Endothelial cell of umbilical vein (primary cell): ENCODE results near the gene SYNDIG1. TPM values are rescaled to one million over a fixed set of nuclear protein-coding genes. Genes with fewer than 3 reads are reported as not detected.

ENCODE experiments used
- BruUV-seq: library from RNA; stranded (reverse); fragments of 400-500 nt; replicated peaks from 2 replicates; lab custom pipeline; 2021; lab: Mats Ljungman, UMichigan
- CTCF ChIA-PET: fragments of 300-600, 350-600 bp; sonication (Branson Sonifier 250); formaldehyde crosslinking; loops from one replicate; lab custom pipeline; 2021; ENCODE audit warnings: antibody characterized with exemption, inconsistent platforms; lab: Charles Lee
- POLR2A ChIA-PET: fragments of 300-600, 350-600 bp; sonication (Branson Sonifier 250); formaldehyde crosslinking; loops from one replicate; lab custom pipeline; 2021; ENCODE audit warnings: antibody characterized with exemption, inconsistent platforms; lab: Charles Lee
- DNase-seq: peaks from one replicate; pipeline ENCODE4 v3.0.0-alpha.2; 2011; ENCODE audit warnings: low read depth, low spot score
- FAIRE-seq: peaks from 2 replicates; lab custom pipeline; 2011; peaks lifted over from hg19 to GRCh38; lab: Jason Lieb, UNC
- H2AFZ ChIP-seq: 2 replicates; pipeline ENCODE4 v1.6.0; 2012; ENCODE audit warnings: low read depth, low read length, control low read depth, inconsistent platforms
- H3K27ac ChIP-seq: 2 replicates; pipeline ENCODE4 v1.5.1; 2011; ENCODE audit warnings: low read depth, mild to moderate bottlenecking, control low read depth, low read length, moderate library complexity; ENCODE audit not compliant: insufficient read depth
- H3K27me3 ChIP-seq, 2 experiments: 2 replicates each; pipeline versions ENCODE4 v1.6.0 to v1.6.1; 2011; ENCODE audit warnings: low read length in 2 of 2, mixed read lengths in 1 of 2; ENCODE audit not compliant: control insufficient read depth in 2 of 2, insufficient read depth in 2 of 2
- H3K36me3 ChIP-seq, 2 experiments: 2 replicates in 1 of 2; 3 replicates in 1 of 2; pipeline ENCODE4 v1.5.1; 2011; ENCODE audit warnings: low read length in 2 of 2, mild to moderate bottlenecking in 1 of 2, moderate library complexity in 1 of 2; ENCODE audit not compliant: control insufficient read depth in 2 of 2, insufficient read depth in 2 of 2; ENCODE audit errors: extremely low read depth in 1 of 2
- H3K4me1 ChIP-seq: 3 replicates; pipeline ENCODE4 v1.5.1; 2011; ENCODE audit warnings: mild to moderate bottlenecking, low read length; ENCODE audit not compliant: control insufficient read depth, insufficient read depth; ENCODE audit errors: extremely low read depth
- H3K4me2 ChIP-seq: 2 replicates; pipeline ENCODE4 v1.6.1; 2011; ENCODE audit warnings: low read length, control low read depth, mixed read lengths; ENCODE audit not compliant: insufficient read depth
- H3K4me3 ChIP-seq, 3 experiments: fragments of 200-600 bp in 1 of 3; sonication (generic), shearing (Covaris generic) in 1 of 3; replicated peaks in 1 of 3; 2 replicates each; pipeline ENCODE4 v1.5.1; 2011 to 2016; ENCODE audit warnings: control low read depth in 3 of 3, low read length in 3 of 3, mild to moderate bottlenecking in 2 of 3, inconsistent platforms in 1 of 3, low read depth in 1 of 3, moderate library complexity in 1 of 3; ENCODE audit not compliant: insufficient read depth in 1 of 3
- H3K79me2 ChIP-seq: 2 replicates; pipeline ENCODE4 v1.6.0; 2012; ENCODE audit warnings: low read length, inconsistent platforms; ENCODE audit not compliant: control insufficient read depth, insufficient read depth
- H3K9ac ChIP-seq: replicated peaks from 2 replicates; pipeline ENCODE3; 2011; ENCODE audit warnings: low read length, control low read depth; ENCODE audit not compliant: insufficient read depth; ENCODE audit errors: extremely low read depth
- H3K9me1 ChIP-seq: replicated peaks from 3 replicates; pipeline ENCODE4 v1.6.0; 2011; ENCODE audit warnings: mild to moderate bottlenecking, low read length; ENCODE audit not compliant: control insufficient read depth, insufficient read depth; ENCODE audit errors: extremely low read depth
- H3K9me3 ChIP-seq: replicated peaks from 2 replicates; pipeline ENCODE4 v1.5.1; 2012; ENCODE audit warnings: low read length, inconsistent platforms; ENCODE audit not compliant: control insufficient read depth, insufficient read depth
- H4K20me1 ChIP-seq: replicated peaks from 2 replicates; pipeline ENCODE3; 2011; ENCODE audit warnings: mild to moderate bottlenecking, low read length; ENCODE audit not compliant: control insufficient read depth, insufficient read depth; ENCODE audit errors: extremely low read depth
- EZH2 ChIP-seq: IDR thresholded peaks from 2 replicates; pipeline ENCODE4 v1.6.1; 2012; ENCODE audit warnings: borderline replicate concordance, low read depth, mild to moderate bottlenecking, moderate library complexity, low read length, inconsistent platforms; ENCODE audit not compliant: severe bottlenecking
- FOS ChIP-seq: IDR thresholded peaks from 2 replicates; pipeline ENCODE4 v1.6.1; 2011; ENCODE audit warnings: mild to moderate bottlenecking, low read length, moderate library complexity, borderline replicate concordance; ENCODE audit not compliant: insufficient read depth
- GATA2 ChIP-seq: IDR thresholded peaks from 2 replicates; pipeline ENCODE4 v1.7.0; 2011; ENCODE audit warnings: low read depth, mild to moderate bottlenecking, moderate library complexity, mixed read lengths, low read length; ENCODE audit not compliant: insufficient read length, insufficient read depth
- JUN ChIP-seq: IDR thresholded peaks from 2 replicates; pipeline ENCODE4 v1.6.1; 2011; ENCODE audit warnings: borderline replicate concordance, low read depth; ENCODE audit not compliant: insufficient read length, insufficient read depth
- MAX ChIP-seq: IDR thresholded peaks from 2 replicates; pipeline ENCODE4 v1.6.1; 2011; ENCODE audit not compliant: insufficient read depth, insufficient read length
- MYC ChIP-seq: IDR thresholded peaks from one replicate; pipeline ENCODE4 v1.6.1; 2011; ENCODE audit warnings: mild to moderate bottlenecking, low read depth, low read length
- POLR2A ChIP-seq: IDR thresholded peaks from 2 replicates; pipeline ENCODE4 v1.6.1; 2012; ENCODE audit warnings: low read depth, mild to moderate bottlenecking, control low read depth, low read length
- POLR2AphosphoS5 ChIP-seq: IDR thresholded peaks from 2 replicates; pipeline ENCODE4 v1.6.1; 2012; ENCODE audit warnings: low read depth, mild to moderate bottlenecking, control low read depth, low read length, moderate library complexity; ENCODE audit not compliant: insufficient read depth
- dilution Hi-C: fragments of 300-500 bp; cut with MboI; formaldehyde crosslinking; loops from one replicate; pipeline ENCODE4 v1.15.0; 2019; ENCODE audit warnings: low sequenced_read_pairs; ENCODE audit not compliant: extremely low pct_ligation_motif_present
- intact Hi-C: fragments of 100-400 bp; cut with micrococcal nuclease; formaldehyde crosslinking; loops from one replicate; pipeline ENCODE4 v1.10.0; 2022
- polyA plus RNA-seq, 4 experiments: library from polyadenylated mRNA; depleted of rRNA in 3 of 4; stranded (reverse) in 3 of 4; unstranded in 1 of 4; fragments of >200 nt; gene quantifications; 2 replicates each; pipeline versions ENCODE4 v1.2.1 to v1.2.3, GENCODE V29; 2011 to 2012; ENCODE audit warnings: missing spikeins in 1 of 4
- total RNA-seq: library from RNA; stranded (reverse); gene quantifications from 2 replicates; pipeline ENCODE4 v1.2.3, GENCODE V29; 2021
- TF ChIP-seq, protein P1 (sequence below), 2 donors: IDR thresholded peaks; 1 replicate in 1 of 2; 2 replicates in 1 of 2; pipeline ENCODE4 v1.5.1; 2011; ENCODE audit warnings: low read length in 2 of 2, mild to moderate bottlenecking in 2 of 2, moderate library complexity in 2 of 2, control low read depth in 1 of 2, inconsistent platforms in 1 of 2, low read depth in 1 of 2; ENCODE audit not compliant: insufficient read depth in 1 of 2; ENCODE audit errors: extremely low read depth in 1 of 2

The SYNDIG1 gene
- total and polyA plus RNA-seq, 2 donors (not counting 3 experiments of a cell fraction or from before 2014, with no cell fraction given): not detected

- TF ChIP-seq EZH2 (no peak), POLR2A (no peak), FOS (no peak), POLR2AphosphoS5 (no peak), JUN (no peak), MYC (no peak), GATA2 (no peak), MAX (no peak)
- TF ChIP-seq, protein P1, sequence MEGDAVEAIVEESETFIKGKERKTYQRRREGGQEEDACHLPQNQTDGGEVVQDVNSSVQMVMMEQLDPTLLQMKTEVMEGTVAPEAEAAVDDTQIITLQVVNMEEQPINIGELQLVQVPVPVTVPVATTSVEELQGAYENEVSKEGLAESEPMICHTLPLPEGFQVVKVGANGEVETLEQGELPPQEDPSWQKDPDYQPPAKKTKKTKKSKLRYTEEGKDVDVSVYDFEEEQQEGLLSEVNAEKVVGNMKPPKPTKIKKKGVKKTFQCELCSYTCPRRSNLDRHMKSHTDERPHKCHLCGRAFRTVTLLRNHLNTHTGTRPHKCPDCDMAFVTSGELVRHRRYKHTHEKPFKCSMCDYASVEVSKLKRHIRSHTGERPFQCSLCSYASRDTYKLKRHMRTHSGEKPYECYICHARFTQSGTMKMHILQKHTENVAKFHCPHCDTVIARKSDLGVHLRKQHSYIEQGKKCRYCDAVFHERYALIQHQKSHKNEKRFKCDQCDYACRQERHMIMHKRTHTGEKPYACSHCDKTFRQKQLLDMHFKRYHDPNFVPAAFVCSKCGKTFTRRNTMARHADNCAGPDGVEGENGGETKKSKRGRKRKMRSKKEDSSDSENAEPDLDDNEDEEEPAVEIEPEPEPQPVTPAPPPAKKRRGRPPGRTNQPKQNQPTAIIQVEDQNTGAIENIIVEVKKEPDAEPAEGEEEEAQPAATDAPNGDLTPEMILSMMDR (IDR thresholded peaks at IDR 0.05; ENCODE audit: extremely low read depth in 1 of 2, insufficient read depth in 1 of 2, low read depth in 1 of 2, low read length in 2 of 2): no peak
- Histone ChIP-seq H3K9me1 (no peaks in the 10 kb centered on the region), H2AFZ (no peak overlapping the region), H3K4me3 (no peak overlapping the region), H3K9ac (no peak overlapping the region), H3K27me3 (no peaks in the 10 kb centered on the region), H3K4me2 (no peak overlapping the region), H3K9me3 (peaks cover 5% of the 10 kb centered on the region), H3K79me2 (no peaks in the 10 kb centered on the region), H3K4me1 (no peaks in the 10 kb centered on the region), H4K20me1 (no peaks in the 10 kb centered on the region), H3K27ac (no peak overlapping the region), H3K36me3 (no peaks in the 10 kb centered on the region)
- no peak for FAIRE-seq
- DNase-seq: no peak
- dilution Hi-C loops (no loop called here), intact Hi-C loops (no loop called here)
- no TSS peak for BruUV-seq
- ChIA-PET POLR2A (no interaction called here), CTCF (no interaction called here)
Observed at GRCh38 chr20:24586523-24586840, 117.1 kb downstream of the SYNDIG1 start.
